GM23338 (cell line): ENCODE data around the gene YWHAB. TPM values are rescaled to one million over a fixed set of nuclear protein-coding genes. Genes with fewer than 3 reads are reported as not detected.
"Not testable (repeated sequence)": the region's sequence is repeated elsewhere in the genome, so short reads cannot be mapped to it uniquely, and the experiment has no call there.

Experiments used
- ATAC-seq: fragments of 200-7000 bp; cut with Tn5 transposase; 3 replicates; pipeline ENCODE4 v1.9.1; 2020
- DNase-seq: peaks from one replicate; pipeline ENCODE4 v3.0.0-alpha.2; 2015; ENCODE audit warnings: low spot score
- H2AFZ ChIP-seq: fragments of 200-600 bp; sonication (generic); 2 replicates; pipeline ENCODE4 v1.8.0; 2016; ENCODE audit warnings: antibody characterized with exemption, mild to moderate bottlenecking, moderate library complexity
- H3F3A ChIP-seq: fragments of 200-600 bp; sonication (generic); replicated peaks from 2 replicates; pipeline ENCODE4 v1.8.0; 2017; ENCODE audit warnings: antibody characterized with exemption, mixed run types, low read depth
- H3K27ac ChIP-seq: fragments of 200-600 bp; sonication (generic); 2 replicates; pipeline ENCODE4 v1.6.1; 2016; ENCODE audit warnings: low read depth
- H3K27me3 ChIP-seq: fragments of 200-600 bp; sonication (generic); 2 replicates; pipeline ENCODE4 v1.8.0; 2016; ENCODE audit warnings: mild to moderate bottlenecking, mixed run types, moderate library complexity; ENCODE audit not compliant: insufficient read depth
- H3K36me3 ChIP-seq: fragments of 200-600 bp; sonication (generic); 2 replicates; pipeline ENCODE4 v1.8.0; 2016; ENCODE audit warnings: mild to moderate bottlenecking; ENCODE audit not compliant: insufficient read depth
- H3K4me1 ChIP-seq: fragments of 200-600 bp; sonication (generic); 2 replicates; pipeline ENCODE4 v1.8.0; 2016; ENCODE audit warnings: mild to moderate bottlenecking, moderate library complexity; ENCODE audit not compliant: insufficient read depth
- H3K4me2 ChIP-seq: fragments of 200-600 bp; sonication (generic); 2 replicates; pipeline ENCODE4 v1.7.1; 2017; ENCODE audit warnings: mixed run types
- H3K4me3 ChIP-seq: fragments of 200-600 bp; sonication (generic); 2 replicates; pipeline ENCODE4 v1.6.1; 2016; ENCODE audit warnings: mixed run types
- H3K79me2 ChIP-seq: fragments of 200-600 bp; sonication (generic); replicated peaks from 2 replicates; pipeline ENCODE4 v1.8.0; 2017; ENCODE audit warnings: mild to moderate bottlenecking; ENCODE audit not compliant: insufficient read depth
- H3K9me2 ChIP-seq: fragments of 200-600 bp; sonication (generic); 2 replicates; pipeline ENCODE4 v1.8.0; 2017; ENCODE audit not compliant: insufficient read depth
- H4K20me1 ChIP-seq: fragments of 200-600 bp; sonication (generic); replicated peaks from 2 replicates; pipeline ENCODE4 v1.8.0; 2017; ENCODE audit warnings: mild to moderate bottlenecking; ENCODE audit not compliant: insufficient read depth
- H3K27ac Mint-ChIP-seq: 2 replicates; pipeline ENCODE4 v1.8.0; 2020; ENCODE audit warnings: inconsistent platforms, mild to moderate bottlenecking, moderate library complexity, mixed read lengths
- H3K27me3 Mint-ChIP-seq: 3 replicates; pipeline ENCODE4 v1.8.0; 2022; ENCODE audit warnings: low read depth, mild to moderate bottlenecking, moderate library complexity, mixed read lengths, inconsistent platforms; ENCODE audit not compliant: insufficient read depth, poor library complexity
- H3K36me3 Mint-ChIP-seq: 3 replicates; pipeline ENCODE4 v1.8.0; 2021; ENCODE audit warnings: low read depth, mild to moderate bottlenecking, inconsistent platforms, moderate library complexity, mixed read lengths
- H3K4me1 Mint-ChIP-seq: 3 replicates; pipeline ENCODE4 v1.8.0; 2020; ENCODE audit warnings: mild to moderate bottlenecking, inconsistent platforms, mixed read lengths
- H3K4me3 Mint-ChIP-seq: 3 replicates; pipeline ENCODE4 v1.8.0; 2021; ENCODE audit warnings: moderate library complexity, mild to moderate bottlenecking, inconsistent platforms, mixed read lengths
- H3K9me3 Mint-ChIP-seq: 3 replicates; pipeline ENCODE4 v1.8.0; 2020; ENCODE audit warnings: moderate library complexity, mild to moderate bottlenecking, inconsistent platforms, mixed read lengths
- EZH2phosphoT487 ChIP-seq: fragments of 200-600 bp; sonication (generic); IDR thresholded peaks from one replicate; pipeline ENCODE4 v1.8.1; 2018; ENCODE audit warnings: antibody characterized with exemption; ENCODE audit not compliant: unreplicated experiment
- ZNF462 ChIP-seq: fragments of 250-450 bp; sonication (Bioruptor Pico); IDR thresholded peaks from 2 replicates; pipeline ENCODE4 v1.5.0; 2020; ENCODE audit warnings: mild to moderate bottlenecking, moderate library complexity
- polyA plus RNA-seq: library from polyadenylated mRNA; unstranded; fragments of >200 nt; fragmentation: Nextera tagmentation; extraction: Ambion mirVana; gene quantifications from 2 replicates; pipeline ENCODE4 v1.2.1, GENCODE V29; 2016
- total RNA-seq: library from RNA; depleted of rRNA; stranded (reverse); fragments of >200 nt; shearing (Covaris generic); gene quantifications from 2 replicates; pipeline ENCODE4 v1.2.3, GENCODE V29; 2014

YWHAB gene
- total and polyA plus RNA-seq, 2 experiments from 2014 or later, result 121 to 519 TPM

GRCh38 chr20:44862286-44862685, 23.2 kb upstream of the YWHAB start (continued):
- TF ChIP-seq ZNF462 (CRISPR knock-in tag), result no peak
- no peak for TF ChIP-seq EZH2phosphoT487

- not testable (repeated sequence) for ATAC-seq, H3K4me3 Mint-ChIP-seq, H3K4me3 ChIP-seq, H3K36me3 Mint-ChIP-seq, H3K79me2 ChIP-seq, H2AFZ ChIP-seq, H3K9me3 Mint-ChIP-seq, H3F3A ChIP-seq, H3K9me2 ChIP-seq, H3K27me3 ChIP-seq, H3K4me1 Mint-ChIP-seq, H3K27ac ChIP-seq, H3K4me1 ChIP-seq, H3K27me3 Mint-ChIP-seq, H4K20me1 ChIP-seq, H3K27ac Mint-ChIP-seq, H3K36me3 ChIP-seq, H3K4me2 ChIP-seq, DNase-seq
These were observed 22.0 kb upstream of the YWHAB start for GRCh38 chr20:44863365-44864084.

- not testable (repeated sequence) for H3K9me2 ChIP-seq, H3K36me3 Mint-ChIP-seq, H3K4me3 Mint-ChIP-seq, H3K27ac Mint-ChIP-seq, H3K36me3 ChIP-seq, H3F3A ChIP-seq, DNase-seq, H3K4me3 ChIP-seq, H2AFZ ChIP-seq, H3K27me3 Mint-ChIP-seq, ATAC-seq, H3K79me2 ChIP-seq, H3K4me1 Mint-ChIP-seq, H3K4me2 ChIP-seq, H4K20me1 ChIP-seq, H3K27ac ChIP-seq, H3K9me3 Mint-ChIP-seq, H3K27me3 ChIP-seq, H3K4me1 ChIP-seq
These were observed 21.0 kb upstream of the YWHAB start for GRCh38 chr20:44864493-44864892.
